DND-41 (cell line): ENCODE results near the gene EP400.

Source experiments
- CTCF ChIP-seq: IDR thresholded peaks from 2 replicates; pipeline ENCODE4 v1.5.1; 2012; ENCODE audit warnings: borderline replicate concordance, low read length, moderate library complexity, mild to moderate bottlenecking; ENCODE audit not compliant: poor library complexity, severe bottlenecking; ENCODE audit errors: extremely low read depth
- EZH2 ChIP-seq: IDR thresholded peaks from 3 replicates; pipeline ENCODE4 v1.6.1; 2012; ENCODE audit warnings: borderline replicate concordance, low read depth, mild to moderate bottlenecking, moderate library complexity, low read length, inconsistent platforms; ENCODE audit not compliant: severe bottlenecking

- TF ChIP-seq CTCF (no peak), EZH2 (no peak)
Observed at GRCh38 chr12:132025526-132025925, 75.8 kb downstream of the EP400 start.
